Measurements from ENCODE around the gene BEAN1.

GRCh38 chr16:66419527-66419926, 7.6 kb upstream of the BEAN1 start:
- TF ChIP-seq CTCF (IDR thresholded peaks at IDR 0.05) (no peak), POLR2A (IDR thresholded peaks at IDR 0.05) (no peak)

All from suprapubic skin (tissue), 3 donors.